OCI-LY1 (cell line): Measurements from ENCODE around the gene BTG4.

ENCODE experiments used
- EZH2 ChIP-seq: fragments of 200-600 bp; sonication (generic), shearing (Covaris generic); IDR thresholded peaks from 2 replicates; pipeline ENCODE4 v1.8.0; 2017; ENCODE audit warnings: borderline replicate concordance, mixed run types, mild to moderate bottlenecking, antibody characterized with exemption, low read length, moderate library complexity, mixed read lengths
- TF ChIP-seq, protein P1 (sequence below): fragments of 200-600 bp; sonication (generic), shearing (Covaris generic); IDR thresholded peaks from 2 replicates; pipeline ENCODE4 v1.5.1; 2017; ENCODE audit warnings: mild to moderate bottlenecking, antibody characterized with exemption, low read length, moderate library complexity, mixed read lengths

DNA sequence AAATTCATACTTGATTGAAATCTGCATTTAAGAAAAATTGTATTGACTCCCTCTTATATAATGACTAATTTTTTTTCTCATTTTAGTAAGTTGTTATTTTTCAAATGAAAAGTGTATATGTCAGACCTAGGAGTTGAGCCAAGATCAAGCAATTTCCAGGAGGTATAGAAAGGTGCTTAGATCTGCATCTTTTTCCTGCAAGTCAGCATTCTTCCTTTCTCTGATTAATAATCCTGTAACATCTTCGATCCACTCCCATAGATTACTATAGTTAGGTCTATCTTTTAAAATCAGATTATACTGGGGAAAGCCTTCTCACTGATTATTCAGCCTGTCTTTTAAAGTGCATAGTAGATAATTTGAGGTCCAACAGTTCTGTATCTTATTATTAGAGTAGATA is 15.1 kb upstream of the BTG4 start:
- TF ChIP-seq EZH2 = no peak
- TF ChIP-seq, protein P1, sequence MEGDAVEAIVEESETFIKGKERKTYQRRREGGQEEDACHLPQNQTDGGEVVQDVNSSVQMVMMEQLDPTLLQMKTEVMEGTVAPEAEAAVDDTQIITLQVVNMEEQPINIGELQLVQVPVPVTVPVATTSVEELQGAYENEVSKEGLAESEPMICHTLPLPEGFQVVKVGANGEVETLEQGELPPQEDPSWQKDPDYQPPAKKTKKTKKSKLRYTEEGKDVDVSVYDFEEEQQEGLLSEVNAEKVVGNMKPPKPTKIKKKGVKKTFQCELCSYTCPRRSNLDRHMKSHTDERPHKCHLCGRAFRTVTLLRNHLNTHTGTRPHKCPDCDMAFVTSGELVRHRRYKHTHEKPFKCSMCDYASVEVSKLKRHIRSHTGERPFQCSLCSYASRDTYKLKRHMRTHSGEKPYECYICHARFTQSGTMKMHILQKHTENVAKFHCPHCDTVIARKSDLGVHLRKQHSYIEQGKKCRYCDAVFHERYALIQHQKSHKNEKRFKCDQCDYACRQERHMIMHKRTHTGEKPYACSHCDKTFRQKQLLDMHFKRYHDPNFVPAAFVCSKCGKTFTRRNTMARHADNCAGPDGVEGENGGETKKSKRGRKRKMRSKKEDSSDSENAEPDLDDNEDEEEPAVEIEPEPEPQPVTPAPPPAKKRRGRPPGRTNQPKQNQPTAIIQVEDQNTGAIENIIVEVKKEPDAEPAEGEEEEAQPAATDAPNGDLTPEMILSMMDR = no peak
